Memory B cell (primary cell): ENCODE measurements around the gene TGFB3.
"Not testable (repeated sequence)": the region's sequence is repeated elsewhere in the genome, so short reads cannot be mapped to it uniquely, and the experiment has no call there.

Source experiments
- ATAC-seq: fragments of 150-1000 bp; cut with Tn5 transposase; 2 replicates; pipeline ENCODE4 v1.10.0; 2021; ENCODE audit warnings: low read depth, mild to moderate bottlenecking, moderate library complexity
- DNase-seq, 2 donors: peaks; one replicate each; pipeline ENCODE4 v3.0.0; 2022; ENCODE audit warnings: low spot score in 2 of 2
- H3K27ac Mint-ChIP-seq: one replicate; pipeline ENCODE4 v1.8.0; 2022; ENCODE audit warnings: mild to moderate bottlenecking, moderate library complexity, mixed read lengths
- H3K27me3 Mint-ChIP-seq: one replicate; pipeline ENCODE4 v1.8.0; 2022; ENCODE audit warnings: mixed read lengths
- H3K36me3 Mint-ChIP-seq: one replicate; pipeline ENCODE4 v1.8.0; 2022; ENCODE audit warnings: mild to moderate bottlenecking, mixed read lengths
- H3K4me1 Mint-ChIP-seq: one replicate; pipeline ENCODE4 v1.8.0; 2022; ENCODE audit warnings: mixed read lengths
- H3K4me3 Mint-ChIP-seq: one replicate; pipeline ENCODE4 v1.8.0; 2022; ENCODE audit warnings: mild to moderate bottlenecking, moderate library complexity, mixed read lengths
- H3K9me3 Mint-ChIP-seq: one replicate; pipeline ENCODE4 v1.8.0; 2022; ENCODE audit warnings: mixed read lengths

The TGFB3 gene

DNA sequence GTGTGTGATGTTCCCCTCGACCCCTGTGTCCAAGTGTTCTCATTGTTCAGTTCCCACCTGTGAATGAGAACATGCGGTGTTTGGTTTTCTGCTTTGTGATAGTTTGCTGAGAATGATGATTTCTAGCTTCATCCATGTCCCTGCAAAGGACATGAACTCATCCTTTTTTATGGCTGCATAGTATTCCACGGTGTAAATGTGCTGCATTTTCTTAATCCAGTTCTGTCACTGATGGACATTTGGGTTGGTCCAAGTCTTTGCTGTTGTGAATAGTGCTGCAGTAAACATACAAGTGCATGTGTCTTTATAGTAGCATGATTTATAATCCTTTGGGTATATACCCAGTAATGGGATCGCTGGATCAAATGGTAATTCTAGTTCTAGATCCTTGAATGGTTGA, 61.4 kb downstream of the TGFB3 start:
- not testable (repeated sequence) for H3K27me3 Mint-ChIP-seq, H3K27ac Mint-ChIP-seq, H3K4me1 Mint-ChIP-seq, H3K4me3 Mint-ChIP-seq, ATAC-seq, H3K9me3 Mint-ChIP-seq, DNase-seq
- peaks cover 10% of the 10 kb centered on the region for H3K36me3 Mint-ChIP-seq

- Mint-ChIP-seq H3K27ac (no peak overlapping the region), H3K9me3 (peaks cover 2% of the 10 kb centered on the region), H3K4me3 (no peak overlapping the region), H3K4me1 (peaks cover 2% of the 10 kb centered on the region), H3K27me3 (no peaks in the 10 kb centered on the region), H3K36me3 (peaks cover 8% of the 10 kb centered on the region)
- DNase-seq (no peak), ATAC-seq (no peak)
These were observed 63.9 kb downstream of the TGFB3 start for GRCh38 chr14:75917946-75918335.

GRCh38 chr14:75917322-75917945, 64.4 kb downstream of the TGFB3 start:
- DNase-seq (no peak), ATAC-seq (no peak)
- peaks cover 2% of the 10 kb centered on the region for H3K4me1 Mint-ChIP-seq
- H3K4me3 Mint-ChIP-seq: no peak overlapping the region
- H3K27ac Mint-ChIP-seq: no peak overlapping the region
- H3K9me3 Mint-ChIP-seq: peaks cover 2% of the 10 kb centered on the region
- peaks cover 7% of the 10 kb centered on the region for H3K36me3 Mint-ChIP-seq
- no peaks in the 10 kb centered on the region for H3K27me3 Mint-ChIP-seq

GRCh38 chr14:75915045-75915444, 66.8 kb downstream of the TGFB3 start:
- H3K27me3 Mint-ChIP-seq: no peaks in the 10 kb centered on the region
- no peak overlapping the region for H3K27ac Mint-ChIP-seq
- no peaks in the 10 kb centered on the region for H3K4me1 Mint-ChIP-seq
- no peak overlapping the region for H3K4me3 Mint-ChIP-seq
- no peaks in the 10 kb centered on the region for H3K36me3 Mint-ChIP-seq
- H3K9me3 Mint-ChIP-seq: no peaks in the 10 kb centered on the region
- DNase-seq (no peak), ATAC-seq (no peak)

DNA sequence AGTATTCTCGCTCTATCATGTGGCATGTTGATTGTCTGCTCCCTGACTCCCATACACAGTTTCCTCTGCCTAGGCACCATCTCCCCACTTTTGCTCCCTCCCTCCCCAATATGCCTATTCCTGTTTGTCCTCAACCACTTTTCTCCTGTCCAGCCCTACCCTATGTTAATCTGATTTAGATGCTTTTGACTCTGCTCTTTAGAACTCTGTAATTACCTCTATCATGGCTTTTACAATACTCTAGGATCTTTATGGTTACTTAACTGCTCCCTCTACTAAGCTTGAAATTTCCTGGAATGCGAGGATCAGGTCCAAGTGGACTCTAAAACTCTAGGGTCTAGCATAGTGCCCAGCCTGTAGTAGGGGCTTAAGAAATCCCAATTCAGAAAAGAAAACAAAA, 68.6 kb downstream of the TGFB3 start:
- no peaks in the 10 kb centered on the region for H3K4me1 Mint-ChIP-seq

GRCh38 chr14:75911883-75912282, 69.9 kb downstream of the TGFB3 start:
- no peak overlapping the region for H3K27ac Mint-ChIP-seq
- H3K9me3 Mint-ChIP-seq: no peaks in the 10 kb centered on the region
- no peak for ATAC-seq
- no peak overlapping the region for H3K4me3 Mint-ChIP-seq
- DNase-seq: no peak
- no peaks in the 10 kb centered on the region for H3K4me1 Mint-ChIP-seq
- no peaks in the 10 kb centered on the region for H3K36me3 Mint-ChIP-seq
- H3K27me3 Mint-ChIP-seq: no peaks in the 10 kb centered on the region

More for the DNA sequence above, 68.6 kb downstream of the TGFB3 start:
- Mint-ChIP-seq H3K27me3 (no peaks in the 10 kb centered on the region), H3K27ac (no peak overlapping the region), H3K4me3 (no peak overlapping the region), H3K36me3 (no peaks in the 10 kb centered on the region), H3K9me3 (no peaks in the 10 kb centered on the region)
- DNase-seq: no peak
- ATAC-seq: no peak

- DNase-seq: no peak
- Mint-ChIP-seq H3K4me3 (no peak overlapping the region), H3K9me3 (no peaks in the 10 kb centered on the region), H3K4me1 (no peaks in the 10 kb centered on the region), H3K27ac (no peak overlapping the region), H3K36me3 (no peaks in the 10 kb centered on the region), H3K27me3 (no peaks in the 10 kb centered on the region)
- ATAC-seq: no peak
These were observed 71.7 kb downstream of the TGFB3 start for GRCh38 chr14:75910048-75910447.

DNA sequence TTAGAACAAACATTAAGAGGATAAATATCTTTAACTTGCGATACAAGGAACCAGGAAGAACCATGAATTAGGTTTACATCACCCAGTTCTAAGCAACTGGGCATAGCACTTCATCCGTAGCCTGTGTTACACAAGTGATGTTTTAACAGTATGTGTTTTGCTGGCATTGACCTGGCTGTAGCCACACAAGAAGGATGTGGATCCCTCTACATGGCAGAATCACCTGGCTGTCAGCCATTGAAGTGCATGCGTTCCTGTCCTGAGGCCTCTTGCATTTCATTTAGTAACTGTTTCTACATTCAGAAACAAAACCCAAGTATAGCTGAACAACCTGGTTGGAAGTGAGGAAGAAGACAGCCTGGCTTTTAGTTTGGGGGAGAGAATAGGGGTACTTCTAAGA, 72.2 kb downstream of the TGFB3 start:
- H3K9me3 Mint-ChIP-seq: no peaks in the 10 kb centered on the region
- no peaks in the 10 kb centered on the region for H3K27me3 Mint-ChIP-seq
- H3K4me1 Mint-ChIP-seq: no peaks in the 10 kb centered on the region
- no peak for DNase-seq
- no peaks in the 10 kb centered on the region for H3K36me3 Mint-ChIP-seq
- no peak for ATAC-seq
- H3K4me3 Mint-ChIP-seq: no peak overlapping the region
- no peak overlapping the region for H3K27ac Mint-ChIP-seq
